Central memory CD8-positive, alpha-beta T cell (primary cell): Measurements from ENCODE around the gene IFIT2.

Experiments used
- ATAC-seq: fragments of 150-1000 bp; cut with Tn5 transposase; replicated peaks from 2 replicates; pipeline ENCODE4 v1.10.0; 2022; ENCODE audit warnings: mild to moderate bottlenecking, moderate FRiP score, moderate number of reproducible peaks; ENCODE audit not compliant: poor library complexity, severe bottlenecking; ENCODE audit errors: extremely low read depth
- DNase-seq, 2 donors: peaks; one replicate each; pipeline ENCODE4 v3.0.0; 2021; ENCODE audit warnings: low spot score in 2 of 2
- H3K27ac Mint-ChIP-seq: one replicate; pipeline ENCODE4 v1.8.0; 2022; ENCODE audit warnings: low read depth, mild to moderate bottlenecking, moderate library complexity, mixed read lengths
- H3K27me3 Mint-ChIP-seq: one replicate; pipeline ENCODE4 v1.8.0; 2022; ENCODE audit warnings: mixed read lengths
- H3K36me3 Mint-ChIP-seq: one replicate; pipeline ENCODE4 v1.8.0; 2022; ENCODE audit warnings: mild to moderate bottlenecking, moderate library complexity, mixed read lengths; ENCODE audit not compliant: insufficient read depth
- H3K4me1 Mint-ChIP-seq: one replicate; pipeline ENCODE4 v1.8.0; 2022; ENCODE audit warnings: mixed read lengths
- H3K4me3 Mint-ChIP-seq: one replicate; pipeline ENCODE4 v1.8.0; 2022; ENCODE audit warnings: mild to moderate bottlenecking, moderate library complexity, mixed read lengths
- H3K9me3 Mint-ChIP-seq: one replicate; pipeline ENCODE4 v1.8.0; 2022; ENCODE audit warnings: mixed read lengths

IFIT2 gene

DNA sequence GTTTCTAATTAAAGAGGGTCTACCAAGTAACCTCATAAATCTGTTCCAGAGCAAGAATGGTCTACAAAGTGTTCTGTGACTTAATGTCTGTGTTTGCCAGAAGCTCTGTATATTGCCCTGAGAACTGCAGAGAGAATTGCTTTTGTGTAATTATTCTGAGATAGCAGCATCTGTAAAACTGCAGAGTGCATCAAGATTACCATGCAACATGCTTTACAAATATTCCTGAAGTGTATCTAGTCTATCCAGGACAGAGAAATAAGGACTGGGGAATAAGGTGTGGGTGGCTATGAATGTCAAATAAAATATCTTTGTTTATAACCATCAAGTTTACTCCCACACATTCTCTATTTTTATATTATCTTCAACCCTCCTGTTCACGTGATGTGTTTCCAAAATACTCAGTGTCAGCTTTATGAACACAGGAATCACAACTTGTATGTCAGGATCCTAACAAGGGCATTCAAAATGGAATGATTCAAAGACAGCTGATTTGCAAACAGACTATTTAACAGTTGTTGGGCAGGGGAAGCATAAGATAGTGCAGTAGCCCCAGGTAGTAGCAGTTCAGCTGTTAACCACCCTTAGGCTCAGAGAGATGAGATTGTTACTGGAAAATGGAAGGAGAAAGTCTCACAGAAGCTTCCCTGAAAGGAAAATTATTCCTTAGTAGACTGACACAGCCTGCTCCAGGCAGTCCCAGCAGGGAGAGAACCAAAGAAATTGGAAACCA lies 35.0 kb upstream of the IFIT2 start:
- no peak for ATAC-seq
- no peaks in the 10 kb centered on the region for H3K9me3 Mint-ChIP-seq
- H3K36me3 Mint-ChIP-seq = no peaks in the 10 kb centered on the region
- no peaks in the 10 kb centered on the region for H3K4me1 Mint-ChIP-seq
- no peak overlapping the region for H3K27ac Mint-ChIP-seq
- no peak for DNase-seq
- H3K27me3 Mint-ChIP-seq = peaks cover 8% of the 10 kb centered on the region
- H3K4me3 Mint-ChIP-seq = no peak overlapping the region

DNA sequence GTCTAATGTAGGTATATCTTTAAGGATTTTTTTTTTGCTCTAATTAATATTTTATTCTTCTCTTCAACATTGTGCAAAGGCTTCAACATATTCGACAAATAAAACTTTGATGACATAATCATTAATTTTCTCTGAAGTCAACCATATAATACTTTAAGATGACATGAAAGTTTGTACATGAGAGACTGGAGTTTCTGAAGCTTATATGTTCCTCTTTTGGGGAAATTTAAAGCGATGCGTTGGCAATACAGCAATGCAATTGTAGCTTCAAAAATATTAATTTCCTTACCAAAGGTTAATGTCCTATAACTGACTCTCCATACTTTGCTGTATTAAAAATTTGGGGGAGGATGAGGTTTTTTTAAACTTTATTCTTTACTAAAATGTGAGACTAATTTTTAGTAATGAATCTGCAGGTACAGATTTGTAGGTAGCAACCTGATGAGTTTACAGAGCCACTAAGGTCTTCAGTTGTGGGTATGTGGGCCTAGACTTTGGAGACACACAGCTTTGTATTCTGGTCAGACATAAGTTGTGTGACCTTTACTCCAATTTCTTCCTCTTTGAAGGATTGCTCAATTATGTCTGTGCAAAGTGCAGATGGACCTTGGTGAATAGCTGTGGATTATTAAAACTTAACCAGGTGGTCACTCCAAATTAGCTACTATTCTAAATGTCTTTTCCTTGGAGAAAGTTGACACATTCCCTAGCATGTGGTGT lies 32.3 kb upstream of the IFIT2 start:
- H3K27me3 Mint-ChIP-seq = peaks cover 19% of the 10 kb centered on the region
- DNase-seq (no peak), ATAC-seq (no peak)
- no peak overlapping the region for H3K27ac Mint-ChIP-seq
- H3K36me3 Mint-ChIP-seq = no peaks in the 10 kb centered on the region
- no peaks in the 10 kb centered on the region for H3K9me3 Mint-ChIP-seq
- no peak overlapping the region for H3K4me3 Mint-ChIP-seq
- no peaks in the 10 kb centered on the region for H3K4me1 Mint-ChIP-seq

DNA sequence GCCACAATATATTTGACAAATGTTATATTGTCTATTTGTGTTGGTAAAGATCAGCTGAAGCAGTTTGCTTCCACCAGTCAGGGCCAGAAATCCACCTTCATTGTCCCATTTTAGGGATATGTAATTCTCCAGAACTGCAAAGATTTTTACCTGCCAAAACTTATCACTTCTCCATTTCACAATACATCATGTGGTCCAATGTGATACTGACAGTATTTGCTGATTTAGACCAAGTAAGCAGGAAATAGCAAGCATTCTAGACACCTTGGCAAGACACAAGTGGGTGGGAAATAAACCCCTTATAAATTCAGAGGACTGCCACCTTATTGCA lies 31.7 kb upstream of the IFIT2 start:
- H3K36me3 Mint-ChIP-seq = no peaks in the 10 kb centered on the region

DNA sequence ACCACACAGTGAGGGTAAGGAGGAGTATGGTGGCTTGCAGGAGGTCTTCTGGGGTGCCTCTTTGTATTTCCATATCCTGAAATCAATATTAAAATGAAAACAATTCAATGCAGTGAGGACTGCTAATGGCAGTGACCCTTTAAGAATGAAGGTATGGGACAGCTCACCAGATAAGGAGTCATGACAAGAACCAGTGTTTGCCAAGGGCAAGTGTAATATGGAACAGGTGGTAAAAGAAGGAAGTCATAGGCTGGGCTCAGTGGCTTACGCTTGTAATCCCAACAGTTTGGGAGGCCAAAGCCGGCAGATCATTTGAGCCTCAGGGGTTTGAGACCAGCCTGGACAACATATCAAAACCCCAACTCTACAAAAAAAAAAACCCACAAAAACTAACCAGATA lies 30.3 kb upstream of the IFIT2 start:
- no peaks in the 10 kb centered on the region for H3K4me1 Mint-ChIP-seq
- H3K27ac Mint-ChIP-seq = no peak overlapping the region
- no peak for ATAC-seq
- H3K4me3 Mint-ChIP-seq = no peak overlapping the region
- H3K9me3 Mint-ChIP-seq = no peaks in the 10 kb centered on the region
- H3K36me3 Mint-ChIP-seq = no peaks in the 10 kb centered on the region
- peaks cover 36% of the 10 kb centered on the region for H3K27me3 Mint-ChIP-seq
- DNase-seq = no peak

More for the DNA sequence above, 31.7 kb upstream of the IFIT2 start:
- no peak overlapping the region for H3K27ac Mint-ChIP-seq
- no peaks in the 10 kb centered on the region for H3K4me1 Mint-ChIP-seq
- ATAC-seq (no peak), DNase-seq (no peak)
- no peaks in the 10 kb centered on the region for H3K9me3 Mint-ChIP-seq
- H3K27me3 Mint-ChIP-seq = peaks cover 25% of the 10 kb centered on the region
- no peak overlapping the region for H3K4me3 Mint-ChIP-seq

DNA sequence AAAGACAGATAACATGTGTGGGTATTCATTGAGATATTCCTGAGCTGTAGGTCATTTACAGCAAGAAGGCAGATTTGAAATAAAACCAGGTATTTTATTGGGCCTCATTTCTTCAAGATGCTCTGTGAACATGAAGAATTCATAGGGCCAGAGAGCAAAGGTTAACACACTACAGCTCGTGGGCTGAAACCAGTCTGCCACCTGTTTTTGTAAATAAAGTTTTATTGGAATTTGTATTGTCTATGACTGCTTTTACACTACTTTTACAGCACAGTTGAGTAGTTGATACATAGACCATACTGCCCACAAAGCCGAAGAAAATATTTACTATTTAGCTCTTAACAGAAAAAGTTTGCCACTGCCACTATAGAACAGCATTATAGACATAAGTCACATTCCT lies 28.2 kb upstream of the IFIT2 start:
- Mint-ChIP-seq H3K9me3 (no peaks in the 10 kb centered on the region), H3K36me3 (no peaks in the 10 kb centered on the region), H3K27ac (no peak overlapping the region), H3K27me3 (peaks cover 29% of the 10 kb centered on the region), H3K4me3 (no peak overlapping the region), H3K4me1 (no peaks in the 10 kb centered on the region)
- DNase-seq (no peak), ATAC-seq (no peak)

DNA sequence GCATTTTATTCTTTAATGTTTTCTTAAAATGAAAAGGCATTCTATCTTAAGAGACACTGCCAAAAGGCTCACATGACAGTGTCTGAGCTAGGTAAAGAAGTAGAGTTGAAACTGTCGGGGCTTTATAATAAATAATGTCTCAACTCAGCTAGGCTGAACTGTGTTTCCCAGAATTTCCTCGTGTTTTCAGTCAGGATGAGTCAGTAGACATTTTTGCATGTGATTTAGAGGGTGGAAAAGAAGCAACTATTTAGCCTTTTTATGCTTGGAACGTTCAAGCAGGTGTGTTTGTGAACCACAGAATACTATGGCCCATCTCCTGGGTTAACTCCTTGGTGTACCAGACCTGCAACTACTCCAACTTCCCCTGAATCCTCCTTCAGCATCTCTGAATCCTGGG lies 26.9 kb upstream of the IFIT2 start:
- DNase-seq = no peak

DNA sequence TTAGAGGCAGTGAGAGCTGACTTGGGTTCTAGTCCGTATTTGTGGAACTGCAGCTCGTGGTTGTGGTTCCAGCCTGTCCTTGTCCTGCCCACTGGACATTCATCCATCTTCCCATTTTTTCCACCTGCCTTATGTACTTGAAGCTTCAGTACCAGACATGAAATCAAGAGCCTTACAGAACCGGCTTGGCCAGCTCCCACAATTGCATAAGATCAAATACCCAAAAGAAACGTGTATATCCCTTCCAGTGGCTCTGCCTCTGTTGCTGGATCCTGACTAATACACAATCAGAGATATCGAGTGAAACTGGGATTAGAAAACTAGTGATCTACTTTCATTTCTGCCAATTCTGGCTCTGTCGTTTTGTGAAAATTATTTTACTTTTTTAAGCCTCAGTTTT lies 26.5 kb upstream of the IFIT2 start:
- ATAC-seq = no peak
- H3K27ac Mint-ChIP-seq = no peak overlapping the region

More for the DNA sequence above, 26.9 kb upstream of the IFIT2 start:
- Mint-ChIP-seq H3K4me1 (no peaks in the 10 kb centered on the region), H3K36me3 (no peaks in the 10 kb centered on the region), H3K9me3 (no peaks in the 10 kb centered on the region), H3K27me3 (peaks cover 29% of the 10 kb centered on the region), H3K4me3 (no peak overlapping the region), H3K27ac (no peak overlapping the region)
- ATAC-seq = no peak

DNA sequence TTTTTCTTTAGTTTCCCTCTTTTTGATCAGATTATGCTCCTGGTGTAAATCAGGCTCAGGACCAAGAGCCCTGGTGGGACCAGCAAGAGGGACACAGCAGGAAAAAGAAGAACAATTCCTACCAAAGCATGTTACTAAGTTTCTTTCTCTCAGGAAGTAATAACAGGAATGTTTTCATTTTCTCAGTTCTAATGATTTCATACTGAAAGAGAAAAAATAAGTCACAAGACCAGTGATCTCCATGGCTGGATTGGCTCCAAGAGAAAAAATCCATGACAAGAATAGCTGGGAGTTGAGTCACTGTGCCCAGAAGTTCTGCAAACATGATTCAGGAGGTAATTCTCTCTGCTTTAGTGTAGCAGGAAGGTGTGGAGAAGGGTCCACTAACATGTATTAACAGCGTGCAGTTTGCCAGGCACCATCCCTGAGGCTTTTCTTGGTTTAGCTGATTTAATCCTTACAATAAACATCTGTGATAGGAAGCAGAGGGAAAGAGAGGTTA lies 23.8 kb upstream of the IFIT2 start:
- Mint-ChIP-seq H3K9me3 (no peaks in the 10 kb centered on the region), H3K36me3 (no peaks in the 10 kb centered on the region), H3K4me1 (no peaks in the 10 kb centered on the region), H3K4me3 (no peak overlapping the region), H3K27ac (no peak overlapping the region), H3K27me3 (peaks cover 19% of the 10 kb centered on the region)
- ATAC-seq (no peak), DNase-seq (no peak)

More for the DNA sequence above, 26.5 kb upstream of the IFIT2 start:
- no peaks in the 10 kb centered on the region for H3K4me1 Mint-ChIP-seq
- H3K36me3 Mint-ChIP-seq = no peaks in the 10 kb centered on the region
- no peak overlapping the region for H3K4me3 Mint-ChIP-seq
- no peaks in the 10 kb centered on the region for H3K9me3 Mint-ChIP-seq
- peaks cover 29% of the 10 kb centered on the region for H3K27me3 Mint-ChIP-seq
- no peak for DNase-seq

DNA sequence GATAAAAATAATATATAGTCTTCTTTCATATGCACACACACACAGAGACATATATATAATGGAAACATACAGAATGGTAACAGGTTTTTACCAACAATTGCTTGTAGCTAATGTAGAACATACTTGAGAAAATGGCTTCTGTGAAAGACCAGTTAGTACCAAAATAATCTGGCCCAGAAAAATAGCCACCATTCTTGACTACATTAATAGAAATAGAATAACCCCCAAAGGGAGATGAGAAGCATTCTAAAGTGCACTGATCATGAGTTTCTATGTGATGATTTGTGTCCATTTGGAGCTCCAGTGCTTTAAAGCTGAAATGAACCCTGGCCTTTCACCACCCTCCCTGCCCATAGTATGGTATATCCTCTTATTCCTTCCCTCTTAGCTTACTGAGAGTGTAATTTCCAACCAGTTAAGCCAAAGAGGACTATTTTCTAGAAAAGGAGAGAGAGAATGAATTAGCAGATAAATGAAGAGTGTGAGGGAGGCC lies 22.9 kb upstream of the IFIT2 start:
- no peaks in the 10 kb centered on the region for H3K36me3 Mint-ChIP-seq
- DNase-seq (no peak), ATAC-seq (no peak)
- no peaks in the 10 kb centered on the region for H3K4me1 Mint-ChIP-seq
- H3K4me3 Mint-ChIP-seq = no peak overlapping the region
- H3K27me3 Mint-ChIP-seq = peaks cover 18% of the 10 kb centered on the region
- no peaks in the 10 kb centered on the region for H3K9me3 Mint-ChIP-seq
- H3K27ac Mint-ChIP-seq = no peak overlapping the region

DNA sequence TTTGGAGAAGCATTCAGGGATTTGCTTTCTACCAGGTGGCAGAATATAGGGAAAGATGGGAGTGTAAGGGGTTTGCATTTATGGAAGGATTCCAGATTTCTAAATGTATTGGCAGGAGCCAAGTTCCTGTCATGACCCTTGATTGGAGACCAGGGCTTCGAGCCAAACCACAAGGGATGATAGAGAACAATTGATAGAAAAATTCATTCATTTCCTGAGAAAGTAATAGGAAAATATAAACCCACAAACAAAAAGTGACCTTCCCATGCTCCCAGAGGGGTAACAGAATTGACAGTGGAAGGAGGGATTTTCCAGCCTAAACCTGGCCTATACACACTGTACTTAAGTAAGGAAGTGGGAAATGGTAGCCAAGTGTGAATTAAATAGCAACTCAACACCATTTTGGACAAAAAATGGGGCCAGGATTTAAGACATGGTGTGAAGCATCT lies 22.4 kb upstream of the IFIT2 start:
- Mint-ChIP-seq H3K9me3 (no peaks in the 10 kb centered on the region), H3K4me3 (no peak overlapping the region)

DNA sequence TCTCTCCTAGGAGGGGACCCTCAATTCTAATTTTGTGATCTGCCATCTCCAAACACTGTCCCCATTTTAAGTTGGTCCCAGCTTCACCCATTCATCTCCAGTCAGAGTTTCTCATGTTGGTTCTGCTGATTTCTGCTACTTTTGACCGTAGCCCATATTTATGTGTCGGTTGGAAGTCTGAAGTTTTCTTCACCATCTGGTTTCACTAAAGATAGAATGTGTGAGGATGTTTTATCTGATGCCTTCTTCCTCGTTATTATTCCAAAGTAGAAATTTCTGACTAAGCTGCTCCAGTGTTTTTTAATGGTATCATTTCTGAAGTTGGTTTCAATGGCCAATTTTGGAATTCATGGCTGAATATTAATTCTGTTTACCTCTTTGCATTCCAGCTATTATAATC lies 21.3 kb upstream of the IFIT2 start:
- H3K27ac Mint-ChIP-seq = no peak overlapping the region
- no peaks in the 10 kb centered on the region for H3K9me3 Mint-ChIP-seq
- ATAC-seq = no peak
- H3K27me3 Mint-ChIP-seq = peaks cover 14% of the 10 kb centered on the region
- no peak overlapping the region for H3K4me3 Mint-ChIP-seq
- no peak for DNase-seq
- H3K36me3 Mint-ChIP-seq = no peaks in the 10 kb centered on the region
- H3K4me1 Mint-ChIP-seq = no peaks in the 10 kb centered on the region

More for the DNA sequence above, 22.4 kb upstream of the IFIT2 start:
- Mint-ChIP-seq H3K4me1 (no peaks in the 10 kb centered on the region), H3K36me3 (no peaks in the 10 kb centered on the region), H3K27ac (no peak overlapping the region), H3K27me3 (peaks cover 18% of the 10 kb centered on the region)
- no peak for ATAC-seq
- DNase-seq = no peak

DNA sequence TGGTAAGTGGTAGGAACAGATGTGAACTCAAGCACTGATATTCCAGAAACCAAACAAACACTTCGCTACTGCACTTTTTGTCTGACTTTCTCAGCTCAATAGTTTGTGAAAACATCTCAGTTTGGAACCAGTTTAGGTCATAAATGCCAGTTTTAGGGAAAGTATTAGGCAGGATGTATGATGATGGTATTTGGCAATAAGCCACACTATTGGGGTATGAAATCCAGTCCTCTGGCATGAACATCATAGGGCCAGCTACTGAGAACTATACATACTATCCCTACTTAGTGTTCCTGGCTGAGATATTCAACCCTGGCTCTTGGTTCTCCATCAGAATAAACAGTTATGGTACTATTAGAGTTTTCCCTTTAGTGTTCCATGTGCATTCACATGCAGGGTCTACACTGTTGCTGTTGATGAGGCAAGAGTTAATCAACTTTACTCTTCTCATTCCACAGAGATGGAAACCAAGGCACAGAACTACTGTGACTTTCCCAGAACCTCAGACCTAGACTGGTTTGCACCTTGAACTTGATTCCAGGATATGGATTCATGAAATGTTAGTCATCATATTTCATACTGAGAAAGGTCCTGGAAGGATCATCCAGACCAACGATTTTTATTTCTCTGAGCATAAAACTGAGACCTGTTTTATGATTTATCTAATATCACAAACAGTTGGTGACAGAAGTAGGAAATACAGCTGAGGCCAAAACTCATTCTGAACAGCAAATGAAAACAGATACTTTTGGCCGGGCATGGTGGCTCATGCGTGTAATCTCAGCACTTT lies 20.0 kb upstream of the IFIT2 start:
- H3K4me3 Mint-ChIP-seq = no peak overlapping the region
- no peaks in the 10 kb centered on the region for H3K4me1 Mint-ChIP-seq
- no peak for ATAC-seq
- no peaks in the 10 kb centered on the region for H3K9me3 Mint-ChIP-seq
- no peaks in the 10 kb centered on the region for H3K36me3 Mint-ChIP-seq
- no peak overlapping the region for H3K27ac Mint-ChIP-seq
- DNase-seq = no peak
- peaks cover 10% of the 10 kb centered on the region for H3K27me3 Mint-ChIP-seq
